Kidney (tissue), 14 donors: ENCODE results near the gene MIPEP. TPM values are rescaled to one million over a fixed set of nuclear protein-coding genes. Genes with fewer than 3 reads are reported as not detected.

ENCODE experiments used
- DNase-seq, 5 donors: peaks; one replicate each; pipeline ENCODE4 v3.0.0-alpha.2; 2013 to 2020
- FAIRE-seq: peaks from 2 replicates; lab custom pipeline; 2012; peaks lifted over from hg19 to GRCh38; lab: Jason Lieb, UNC
- H3K27ac ChIP-seq, 2 donors: one replicate each; pipeline ENCODE4 v1.7.0; 2013; ENCODE audit warnings: low read depth in 2 of 2, low read length in 2 of 2, inconsistent platforms in 1 of 2
- H3K27me3 ChIP-seq: one replicate; pipeline ENCODE4 v1.7.1; 2013; ENCODE audit warnings: low read length, inconsistent platforms; ENCODE audit not compliant: control insufficient read depth, insufficient read depth
- H3K36me3 ChIP-seq, 3 donors: one replicate each; pipeline versions ENCODE4 v1.7.0 to v1.7.1; 2013; ENCODE audit warnings: low read length in 3 of 3, control low read depth in 1 of 3, inconsistent platforms in 1 of 3; ENCODE audit not compliant: insufficient read depth in 3 of 3, control insufficient read depth in 2 of 3
- H3K4me1 ChIP-seq, 3 donors: one replicate each; pipeline versions ENCODE4 v1.7.0 to v1.7.1; 2013; ENCODE audit warnings: low read length in 3 of 3, inconsistent platforms in 1 of 3, low read depth in 1 of 3; ENCODE audit not compliant: control insufficient read depth in 2 of 3, insufficient read depth in 2 of 3
- H3K4me3 ChIP-seq, 3 donors: one replicate each; pipeline versions ENCODE4 v1.7.0 to v1.8.1; 2013; ENCODE audit warnings: low read length in 3 of 3, control low read depth in 1 of 3, inconsistent platforms in 1 of 3
- H3K9ac ChIP-seq, 3 donors: one replicate each; pipeline versions ENCODE4 v1.7.0 to v1.7.1; 2013; ENCODE audit warnings: low read length in 3 of 3, control low read depth in 1 of 3, inconsistent platforms in 1 of 3
- H3K9me3 ChIP-seq, 3 donors: one replicate each; pipeline versions ENCODE4 v1.7.0 to v1.7.1; 2013; ENCODE audit warnings: low read length in 3 of 3, control low read depth in 1 of 3, inconsistent platforms in 1 of 3; ENCODE audit not compliant: control insufficient read depth in 2 of 3, insufficient read depth in 1 of 3
- CTCF ChIP-seq: IDR thresholded peaks from 3 replicates; pipeline ENCODE4 v1.5.1; 2012; ENCODE audit warnings: mild to moderate bottlenecking, moderate library complexity, borderline replicate concordance; ENCODE audit not compliant: insufficient read depth; ENCODE audit errors: extremely low read depth
- intact Hi-C: fragments of 100-400 bp; cut with DNase I; formaldehyde crosslinking; loops from one replicate; pipeline ENCODE4 v1.11.1; 2022
- polyA plus RNA-seq: library from polyadenylated mRNA; stranded (reverse); fragments of 350-450 nt; fragmentation: Illumina TruSeq; extraction: RNeasy Lipid Tissue Mini Kit (QIAGEN cat#74804); gene quantifications from one replicate; pipeline ENCODE4 v1.2.3, GENCODE V29; 2014; ENCODE audit warnings: low read depth, low replicate concordance; ENCODE audit not compliant: insufficient read depth
- total RNA-seq: library from RNA; stranded (reverse); fragmentation: NEBNext Ultra II Directional; extraction: Animal tissue kit (Norgen Biotek cat#: 25700); gene quantifications from one replicate; pipeline ENCODE4 v1.2.1, GENCODE V29; 2021
- donor health status: control.
- donor health status: control.
- donor health status: control.
- donor health status: control.
- donor health status: control.
- donor health status: DM: yes; HTN: yes; CAD: no.
- donor health status: Normal renal cell carcinoma (clear cell type).

Gene MIPEP
- total and polyA plus RNA-seq, 2 donors from 2014 or later: 29.1 to 46.8 TPM

- H3K27ac ChIP-seq: no peak overlapping the region
Measured at GRCh38 chr13:23805821-23806220, 83.4 kb downstream of the MIPEP start.

GRCh38 chr13:23805122-23805521, 84.1 kb downstream of the MIPEP start:
- Histone ChIP-seq H3K4me3 (no peak overlapping the region), H3K27ac (no peak overlapping the region), H3K4me1 (peaks cover 0 to under 1% (median 0%) of the 10 kb centered on the region in 3 donors), H3K9me3 (no peaks in the 10 kb centered on the region), H3K27me3 (no peaks in the 10 kb centered on the region), H3K9ac (no peak overlapping the region), H3K36me3 (peaks cover 0 to 8% (median 0%) of the 10 kb centered on the region in 3 donors)
- DNase-seq (no peak), FAIRE-seq (no peak)
- intact Hi-C loops: no loop called here
- no peak for TF ChIP-seq CTCF

More at GRCh38 chr13:23805821-23806220, 83.4 kb downstream of the MIPEP start:
- Histone ChIP-seq H3K27me3 (no peaks in the 10 kb centered on the region), H3K36me3 (peaks cover 0 to 8% (median 0%) of the 10 kb centered on the region in 3 donors), H3K9ac (no peak overlapping the region), H3K9me3 (no peaks in the 10 kb centered on the region), H3K4me3 (no peak overlapping the region), H3K4me1 (peaks cover 0 to 4% (median 0%) of the 10 kb centered on the region in 3 donors)
- no peak for TF ChIP-seq CTCF
- intact Hi-C loops: no loop called here
- DNase-seq: no peak
- no peak for FAIRE-seq

- Histone ChIP-seq H3K36me3 (peaks cover 0 to 8% (median 0%) of the 10 kb centered on the region in 3 donors), H3K9ac (no peak overlapping the region), H3K9me3 (no peaks in the 10 kb centered on the region), H3K4me3 (no peak overlapping the region), H3K27me3 (no peaks in the 10 kb centered on the region), H3K4me1 (peaks cover 0 to 4% (median 0%) of the 10 kb centered on the region in 3 donors), H3K27ac (no peak overlapping the region)
- FAIRE-seq: no peak
- intact Hi-C loops: no loop called here
- TF ChIP-seq CTCF: no peak
- no peak for DNase-seq
Measured at GRCh38 chr13:23804166-23804565, 85.0 kb downstream of the MIPEP start.

GRCh38 chr13:23801141-23801540, 88.1 kb downstream of the MIPEP start:
- Histone ChIP-seq H3K36me3 (peaks cover 0 to 8% (median 0%) of the 10 kb centered on the region in 3 donors), H3K4me3 (no peak overlapping the region), H3K27ac (no peak overlapping the region), H3K9ac (no peak overlapping the region), H3K4me1 (peaks cover 0 to 4% (median 0%) of the 10 kb centered on the region in 3 donors), H3K27me3 (no peaks in the 10 kb centered on the region), H3K9me3 (no peaks in the 10 kb centered on the region)
- DNase-seq: no peak
- intact Hi-C loops: no loop called here
- FAIRE-seq: no peak
- TF ChIP-seq CTCF: no peak
